Activated naive CD4-positive, alpha-beta T cell treated with anti-CD3 and anti-CD28 coated beads, Interleukin-2, amount 50 U/mL, for 24 hours (primary cell): Measurements from ENCODE around the gene MSH6.
"Not testable (repeated sequence)": the region's sequence is repeated elsewhere in the genome, so short reads cannot be mapped to it uniquely, and the experiment has no call there.

Experiments
- H3K27ac Mint-ChIP-seq: one replicate; pipeline ENCODE4 v1.8.0; 2021; ENCODE audit warnings: mild to moderate bottlenecking, mixed read lengths
- H3K27me3 Mint-ChIP-seq: one replicate; pipeline ENCODE4 v1.8.0; 2021; ENCODE audit warnings: mixed read lengths
- H3K36me3 Mint-ChIP-seq: one replicate; pipeline ENCODE4 v1.8.0; 2021; ENCODE audit warnings: mixed read lengths
- H3K4me1 Mint-ChIP-seq: one replicate; pipeline ENCODE4 v1.8.0; 2021; ENCODE audit warnings: mixed read lengths
- H3K4me3 Mint-ChIP-seq: one replicate; pipeline ENCODE4 v1.8.0; 2021; ENCODE audit warnings: mild to moderate bottlenecking, mixed read lengths
- H3K9me3 Mint-ChIP-seq: one replicate; pipeline ENCODE4 v1.8.0; 2021; ENCODE audit warnings: mixed read lengths

Gene MSH6

GRCh38 chr2:47808614-47809013 lies 25.7 kb downstream of the MSH6 start:
- Mint-ChIP-seq H3K9me3 (peaks cover under 1% of the 10 kb centered on the region), H3K27ac (no peak overlapping the region), H3K36me3 (peaks cover 29% of the 10 kb centered on the region), H3K27me3 (no peaks in the 10 kb centered on the region), H3K4me1 (peaks cover 5% of the 10 kb centered on the region), H3K4me3 (no peak overlapping the region)

- Mint-ChIP-seq H3K4me1 (peaks cover 5% of the 10 kb centered on the region), H3K27ac (no peak overlapping the region), H3K4me3 (no peak overlapping the region), H3K27me3 (no peaks in the 10 kb centered on the region), H3K9me3 (no peaks in the 10 kb centered on the region), H3K36me3 (peaks cover 24% of the 10 kb centered on the region)
These were observed 27.0 kb downstream of the MSH6 start for GRCh38 chr2:47809903-47810302.

DNA sequence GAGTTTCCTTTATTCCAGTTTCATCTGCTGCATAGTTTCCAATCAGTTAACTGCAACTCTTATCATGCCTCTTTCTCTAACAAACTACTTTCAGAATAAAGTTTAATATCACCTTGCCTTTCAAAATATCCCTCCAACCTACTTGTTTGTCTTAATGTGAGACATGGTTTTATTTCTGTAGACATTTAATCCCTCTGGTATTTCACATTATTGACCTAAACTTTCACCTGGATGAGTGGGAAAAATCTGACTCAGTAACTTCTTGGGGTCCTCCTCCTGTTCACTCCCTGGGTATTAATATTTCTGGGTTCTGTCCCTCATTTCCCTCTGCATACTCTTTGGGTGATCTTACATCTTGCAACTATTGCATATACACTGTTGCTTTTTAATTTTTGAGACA lies 27.9 kb downstream of the MSH6 start:
- no peaks in the 10 kb centered on the region for H3K27me3 Mint-ChIP-seq
- peaks cover 19% of the 10 kb centered on the region for H3K36me3 Mint-ChIP-seq
- no peaks in the 10 kb centered on the region for H3K9me3 Mint-ChIP-seq
- H3K27ac Mint-ChIP-seq, result peak overlapping the region; percentile 73
- peaks cover 5% of the 10 kb centered on the region for H3K4me1 Mint-ChIP-seq
- H3K4me3 Mint-ChIP-seq, result no peak overlapping the region

- H3K36me3 Mint-ChIP-seq, result peaks cover 14% of the 10 kb centered on the region
- H3K9me3 Mint-ChIP-seq, result no peaks in the 10 kb centered on the region
- H3K4me3 Mint-ChIP-seq, result no peak overlapping the region
- peaks cover 5% of the 10 kb centered on the region for H3K4me1 Mint-ChIP-seq
- H3K27ac Mint-ChIP-seq, result peak overlapping the region; percentile 0
- no peaks in the 10 kb centered on the region for H3K27me3 Mint-ChIP-seq
These were observed 28.7 kb downstream of the MSH6 start for GRCh38 chr2:47811668-47812067.

- Mint-ChIP-seq H3K27ac (no peak overlapping the region), H3K36me3 (peaks cover 10% of the 10 kb centered on the region), H3K4me1 (peaks cover 3% of the 10 kb centered on the region), H3K9me3 (no peaks in the 10 kb centered on the region), H3K4me3 (no peak overlapping the region), H3K27me3 (no peaks in the 10 kb centered on the region)
These were observed 32.8 kb downstream of the MSH6 start for GRCh38 chr2:47815764-47816163.

- H3K4me1 Mint-ChIP-seq, result peaks cover 3% of the 10 kb centered on the region
- H3K27me3 Mint-ChIP-seq, result no peaks in the 10 kb centered on the region
- no peak overlapping the region for H3K27ac Mint-ChIP-seq
- H3K4me3 Mint-ChIP-seq, result no peak overlapping the region
- H3K36me3 Mint-ChIP-seq, result peaks cover 9% of the 10 kb centered on the region
- no peaks in the 10 kb centered on the region for H3K9me3 Mint-ChIP-seq
These were observed 35.8 kb downstream of the MSH6 start for GRCh38 chr2:47818777-47819176.

GRCh38 chr2:47819834-47820233 lies 36.9 kb downstream of the MSH6 start:
- no peaks in the 10 kb centered on the region for H3K27me3 Mint-ChIP-seq
- no peaks in the 10 kb centered on the region for H3K9me3 Mint-ChIP-seq
- H3K4me3 Mint-ChIP-seq, result no peak overlapping the region
- no peak overlapping the region for H3K27ac Mint-ChIP-seq
- peaks cover 3% of the 10 kb centered on the region for H3K4me1 Mint-ChIP-seq
- H3K36me3 Mint-ChIP-seq, result peaks cover 7% of the 10 kb centered on the region

- no peaks in the 10 kb centered on the region for H3K9me3 Mint-ChIP-seq
- no peak overlapping the region for H3K4me3 Mint-ChIP-seq
- peaks cover 9% of the 10 kb centered on the region for H3K36me3 Mint-ChIP-seq
- H3K27me3 Mint-ChIP-seq, result no peaks in the 10 kb centered on the region
- peak overlapping the region; percentile 35 for H3K27ac Mint-ChIP-seq
- peaks cover 3% of the 10 kb centered on the region for H3K4me1 Mint-ChIP-seq
These were observed 39.6 kb downstream of the MSH6 start for GRCh38 chr2:47822518-47822917.

DNA sequence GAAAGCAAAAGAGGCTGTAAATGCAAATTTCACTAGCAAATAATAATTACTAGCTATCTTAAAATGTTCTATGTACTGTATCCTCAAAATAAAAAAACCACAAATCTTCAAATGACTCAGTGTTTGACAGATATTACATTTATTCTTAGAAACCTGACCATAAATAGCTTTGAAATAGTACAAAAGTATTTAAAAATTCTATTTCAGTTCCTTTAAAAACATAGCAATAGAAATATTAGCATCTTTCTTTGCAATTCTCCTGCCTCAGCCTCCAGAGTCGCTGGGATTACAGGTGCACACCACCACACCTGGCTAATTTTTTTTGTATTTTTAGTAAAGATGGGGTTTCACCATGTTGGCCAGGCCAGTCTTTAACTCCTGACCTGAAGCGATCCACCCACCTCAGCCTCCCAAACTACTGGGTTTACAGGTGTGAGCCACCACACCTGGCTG lies 50.6 kb downstream of the MSH6 start:
- Mint-ChIP-seq H3K36me3 (peaks cover 12% of the 10 kb centered on the region), H3K27me3 (no peaks in the 10 kb centered on the region)

GRCh38 chr2:47838249-47838648 lies 55.3 kb downstream of the MSH6 start:
- H3K27me3 Mint-ChIP-seq, result no peaks in the 10 kb centered on the region
- no peak overlapping the region for H3K4me3 Mint-ChIP-seq
- H3K27ac Mint-ChIP-seq, result no peak overlapping the region
- H3K36me3 Mint-ChIP-seq, result peaks cover 11% of the 10 kb centered on the region
- H3K4me1 Mint-ChIP-seq, result peaks cover 23% of the 10 kb centered on the region
- H3K9me3 Mint-ChIP-seq, result no peaks in the 10 kb centered on the region

More for the DNA sequence above, 50.6 kb downstream of the MSH6 start:
- Mint-ChIP-seq H3K4me1 (peaks cover under 1% of the 10 kb centered on the region), H3K27ac (no peak overlapping the region), H3K4me3 (no peak overlapping the region), H3K9me3 (no peaks in the 10 kb centered on the region)

GRCh38 chr2:47838686-47839085 lies 55.7 kb downstream of the MSH6 start:
- Mint-ChIP-seq H3K36me3 (peaks cover 11% of the 10 kb centered on the region), H3K4me1 (peaks cover 28% of the 10 kb centered on the region), H3K4me3 (no peak overlapping the region), H3K27ac (peak overlapping the region; percentile 55), H3K9me3 (no peaks in the 10 kb centered on the region), H3K27me3 (no peaks in the 10 kb centered on the region)

DNA sequence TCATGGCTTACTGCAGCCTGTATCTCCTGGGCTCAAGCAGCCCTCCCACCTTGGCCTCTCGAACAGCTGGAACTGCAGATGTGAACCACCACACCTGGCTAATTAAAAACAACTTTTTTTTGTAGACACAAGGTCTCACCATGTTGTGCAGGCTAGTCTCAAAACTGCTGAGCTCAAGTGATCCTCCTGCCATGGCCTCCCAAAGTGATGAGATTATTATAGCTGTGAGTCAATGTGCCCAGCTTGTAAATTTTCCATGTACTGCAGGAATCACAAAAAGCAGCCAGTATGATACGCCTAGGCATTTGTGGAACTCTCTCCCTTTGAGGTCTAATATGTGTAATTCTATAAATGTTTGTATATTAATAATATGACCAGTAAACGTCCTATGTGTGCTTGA lies 59.9 kb downstream of the MSH6 start:
- H3K4me3 Mint-ChIP-seq, result no peak overlapping the region
- H3K9me3 Mint-ChIP-seq, result no peaks in the 10 kb centered on the region
- H3K4me1 Mint-ChIP-seq, result peaks cover 49% of the 10 kb centered on the region
- no peaks in the 10 kb centered on the region for H3K27me3 Mint-ChIP-seq
- no peak overlapping the region for H3K27ac Mint-ChIP-seq
- peaks cover 6% of the 10 kb centered on the region for H3K36me3 Mint-ChIP-seq

DNA sequence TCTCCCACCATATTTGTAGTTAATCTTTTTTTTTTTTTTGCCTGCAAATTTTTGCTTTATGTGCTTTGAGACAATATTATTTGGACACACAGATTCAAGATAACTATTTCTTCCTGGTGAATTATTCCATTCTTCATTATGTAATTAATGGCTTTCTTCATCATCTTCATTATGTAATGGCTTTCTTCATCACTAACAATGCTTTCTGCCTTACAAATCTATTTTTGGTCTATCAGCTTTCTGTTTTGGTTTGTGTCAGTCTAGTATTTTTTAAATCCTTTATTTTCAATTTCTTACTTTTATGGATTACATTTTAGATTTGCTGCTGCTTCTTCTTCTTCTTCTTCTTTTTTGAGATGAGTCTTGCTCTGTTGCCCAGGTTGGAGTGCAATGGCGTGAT lies 60.5 kb downstream of the MSH6 start:
- Mint-ChIP-seq H3K9me3 (no peaks in the 10 kb centered on the region), H3K4me3 (no peak overlapping the region), H3K4me1 (peaks cover 52% of the 10 kb centered on the region), H3K27ac (no peak overlapping the region), H3K27me3 (no peaks in the 10 kb centered on the region), H3K36me3 (peaks cover 6% of the 10 kb centered on the region)

DNA sequence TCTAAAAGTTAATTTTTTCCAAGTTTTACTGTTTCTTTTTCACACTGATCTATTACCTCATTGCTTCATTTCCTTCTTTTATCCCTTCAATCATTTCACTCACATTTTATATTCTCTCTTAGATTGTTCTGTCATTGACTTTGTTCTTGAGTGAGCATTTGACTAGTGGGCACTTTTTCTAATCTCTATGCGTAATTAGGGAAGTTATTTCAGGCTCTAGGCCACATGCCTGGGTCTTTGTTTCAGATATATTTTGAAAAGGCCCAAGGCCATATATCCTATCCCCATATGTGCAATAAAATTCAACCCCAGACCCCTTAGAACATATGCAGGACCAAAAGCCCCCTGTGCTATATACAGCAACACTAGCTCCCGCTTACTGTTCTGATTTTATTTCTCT lies 61.2 kb downstream of the MSH6 start:
- peaks cover 51% of the 10 kb centered on the region for H3K4me1 Mint-ChIP-seq
- H3K4me3 Mint-ChIP-seq, result peak overlapping the region; percentile 0
- peaks cover 4% of the 10 kb centered on the region for H3K36me3 Mint-ChIP-seq
- peak overlapping the region; percentile 68 for H3K27ac Mint-ChIP-seq
- no peaks in the 10 kb centered on the region for H3K27me3 Mint-ChIP-seq
- no peaks in the 10 kb centered on the region for H3K9me3 Mint-ChIP-seq

DNA sequence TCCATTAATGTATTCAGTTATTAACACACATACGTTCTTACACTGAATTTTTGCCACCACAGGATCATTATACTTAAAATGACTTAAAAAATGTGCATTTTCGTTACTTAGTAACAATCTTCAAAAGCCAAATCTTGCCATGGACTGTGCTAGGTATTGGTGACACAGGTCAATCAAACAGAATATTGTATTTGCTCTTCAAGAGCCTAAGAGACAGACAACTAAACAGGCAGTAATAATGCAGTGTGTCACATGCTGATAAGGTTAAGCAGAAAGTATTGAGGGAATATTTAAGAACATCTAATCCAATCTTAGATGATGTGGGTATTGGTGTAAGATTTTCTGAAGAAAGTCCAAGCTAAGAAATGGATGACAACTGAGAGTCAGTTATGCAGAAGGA lies 66.4 kb downstream of the MSH6 start:
- Mint-ChIP-seq H3K9me3 (no peaks in the 10 kb centered on the region), H3K27ac (no peak overlapping the region), H3K4me3 (no peak overlapping the region), H3K4me1 (peaks cover 66% of the 10 kb centered on the region), H3K36me3 (peaks cover 2% of the 10 kb centered on the region), H3K27me3 (no peaks in the 10 kb centered on the region)

- Mint-ChIP-seq H3K9me3 (no peaks in the 10 kb centered on the region), H3K4me1 (peaks cover 65% of the 10 kb centered on the region), H3K27ac (peak overlapping the region; percentile 15), H3K27me3 (no peaks in the 10 kb centered on the region), H3K36me3 (peaks cover 2% of the 10 kb centered on the region), H3K4me3 (no peak overlapping the region)
These were observed 67.3 kb downstream of the MSH6 start for GRCh38 chr2:47850198-47850597.

DNA sequence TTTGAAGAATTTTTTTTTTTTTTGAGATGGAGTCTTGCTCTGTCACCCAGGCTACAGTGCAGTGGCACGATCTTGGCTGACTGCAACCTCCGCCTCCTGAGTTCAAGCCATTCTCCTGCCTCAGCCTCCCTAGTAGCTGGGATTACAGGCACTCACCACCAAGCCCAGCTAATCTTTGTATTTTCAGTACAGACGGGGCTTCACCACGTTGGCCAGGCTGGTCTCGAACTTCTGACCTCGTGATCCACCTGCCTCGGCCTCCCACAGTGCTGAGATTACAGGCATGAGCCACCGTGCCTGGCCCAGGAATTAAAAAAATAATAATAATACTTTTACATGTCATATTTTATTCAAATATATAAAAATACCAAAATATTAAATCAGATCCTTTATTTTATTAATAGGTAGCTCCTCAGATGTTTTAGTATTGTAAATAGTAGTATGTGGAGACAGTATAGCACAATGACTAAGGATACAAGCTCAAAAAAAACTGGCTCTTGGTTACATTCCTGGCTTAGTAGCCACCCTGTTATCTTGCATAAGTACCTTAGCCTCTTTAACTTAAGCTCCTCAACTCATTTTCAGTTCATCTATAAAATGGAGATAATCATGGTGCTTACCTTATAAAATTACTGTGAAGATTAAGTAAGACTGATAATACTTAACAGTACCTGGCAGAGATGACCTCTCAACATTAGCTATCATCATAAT lies 70.3 kb downstream of the MSH6 start:
- not testable (repeated sequence) for H3K9me3 Mint-ChIP-seq, H3K27me3 Mint-ChIP-seq, H3K36me3 Mint-ChIP-seq, H3K27ac Mint-ChIP-seq, H3K4me3 Mint-ChIP-seq
- peaks cover 79% of the 10 kb centered on the region for H3K4me1 Mint-ChIP-seq
